Measurements from ENCODE around the gene STAU1. TPM values are rescaled to one million over a fixed set of nuclear protein-coding genes. Genes with fewer than 3 reads are reported as not detected.
A peak's percentile ranks its signal among the peaks of the same experiment; 100 is the strongest.
"Not testable (repeated sequence)": the region's sequence is repeated elsewhere in the genome, so short reads cannot be mapped to it uniquely, and the experiment has no call there.

STAU1 gene
- total RNA-seq, 2 donors from 2014 or later, result 73.2 to 94.7 TPM

- H3K27ac ChIP-seq, result no peak overlapping the region
- H3K9me3 ChIP-seq, result no peaks in the 10 kb centered on the region
- H3K4me3 ChIP-seq, result no peak overlapping the region
- H3K4me1 ChIP-seq (replicated peaks), result no peaks in the 10 kb centered on the region
- H3K27me3 ChIP-seq (replicated peaks; ENCODE audit: insufficient read depth), result no peaks in the 10 kb centered on the region
- TF ChIP-seq POLR2A (IDR thresholded peaks at IDR 0.05) (no peak), POLR2AphosphoS5 (IDR thresholded peaks at IDR 0.05) (no peak), CTCF (IDR thresholded peaks at IDR 0.05) (no peak)
- WGBS, result 74% methylated on average over 9 of the region's 9 CpGs
- no peaks in the 10 kb centered on the region for H3K36me3 ChIP-seq
- intact Hi-C loops (cut with DNase I), result no loop called here
- no peak for DNase-seq (ENCODE audit: low spot score)
Observed at GRCh38 chr20:49203746-49204145, 15.6 kb upstream of the STAU1 start.

- 88% methylated on average over 7 of the region's 7 CpGs for WGBS
- intact Hi-C loops (cut with DNase I), result no loop called here
- Histone ChIP-seq H3K36me3 (no peaks in the 10 kb centered on the region), H3K9me3 (no peaks in the 10 kb centered on the region), H3K4me3 (no peak overlapping the region), H3K27ac (no peak overlapping the region), H3K4me1 (replicated peaks) (no peaks in the 10 kb centered on the region), H3K27me3 (replicated peaks; ENCODE audit: insufficient read depth) (no peaks in the 10 kb centered on the region)
- no peak for DNase-seq (ENCODE audit: low spot score)
- TF ChIP-seq POLR2AphosphoS5 (IDR thresholded peaks at IDR 0.05) (no peak), POLR2A (IDR thresholded peaks at IDR 0.05) (no peak), CTCF (IDR thresholded peaks at IDR 0.05) (no peak)
Observed at GRCh38 chr20:49203011-49203410, 14.9 kb upstream of the STAU1 start.

DNA sequence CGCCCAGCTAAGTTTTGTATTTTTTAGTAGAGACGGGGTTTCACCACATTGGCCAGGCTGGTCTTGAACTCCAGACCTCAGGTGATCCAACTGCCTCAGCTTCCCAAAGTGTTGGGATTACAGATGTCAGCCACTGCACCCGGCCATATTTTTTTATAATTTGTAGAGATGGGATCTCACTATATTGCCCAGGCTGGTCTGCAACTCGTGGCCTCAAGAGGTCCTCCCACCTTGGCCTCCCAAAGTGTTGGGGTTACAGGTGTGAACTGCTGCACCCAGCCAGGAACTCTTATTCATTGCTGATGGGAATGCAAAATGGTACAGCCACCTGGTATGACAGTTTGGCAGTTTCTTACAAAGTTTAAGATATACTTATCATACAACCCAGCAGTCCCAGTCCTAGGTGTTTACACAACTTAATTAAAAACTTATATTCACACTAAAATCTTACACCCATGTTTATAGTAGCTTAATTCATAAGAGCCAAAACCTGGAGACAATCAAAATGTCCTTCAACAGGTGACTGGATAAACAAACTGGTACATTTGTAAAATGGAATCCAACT, 11.7 kb upstream of the STAU1 start:
- H3K36me3 ChIP-seq, result no peaks in the 10 kb centered on the region
- no peak overlapping the region for H3K27ac ChIP-seq
- TF ChIP-seq CTCF (IDR thresholded peaks at IDR 0.05) (no peak), POLR2A (IDR thresholded peaks at IDR 0.05) (no peak), POLR2AphosphoS5 (IDR thresholded peaks at IDR 0.05) (no peak)
- intact Hi-C loops (cut with DNase I), result no loop called here
- 89% methylated on average over 4 of the region's 4 CpGs for WGBS
- no peaks in the 10 kb centered on the region for H3K4me1 ChIP-seq (replicated peaks)
- no peaks in the 10 kb centered on the region for H3K9me3 ChIP-seq
- H3K4me3 ChIP-seq, result no peak overlapping the region
- H3K27me3 ChIP-seq (replicated peaks; ENCODE audit: insufficient read depth), result no peaks in the 10 kb centered on the region
- no peak for DNase-seq (ENCODE audit: low spot score)

DNA sequence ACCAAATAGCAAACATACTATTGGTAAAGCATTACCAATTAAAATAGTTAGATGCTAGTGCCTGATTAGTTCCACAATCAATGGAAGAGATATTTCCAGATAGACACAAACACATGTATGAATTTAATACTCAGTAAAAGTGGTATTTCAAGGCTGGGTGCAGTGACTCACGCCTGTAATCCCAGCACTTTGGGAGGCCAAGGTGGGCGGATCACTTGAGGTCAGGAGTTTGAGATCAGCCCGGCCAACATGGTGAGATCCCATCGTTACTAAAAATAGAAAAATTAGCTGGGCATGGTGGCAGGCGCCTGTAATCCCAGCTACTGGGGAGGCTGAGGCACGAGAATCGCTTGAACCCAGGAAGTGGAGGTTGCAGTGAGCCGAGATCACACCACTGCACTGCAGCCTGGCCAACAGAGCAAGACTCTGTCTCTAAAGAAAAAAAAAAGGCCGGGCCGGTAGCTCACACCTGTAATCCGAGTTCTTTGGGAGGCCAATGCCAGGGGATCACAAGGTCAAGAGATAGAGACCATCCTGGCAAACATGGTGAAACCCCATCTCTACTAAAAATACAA, 4.9 kb upstream of the STAU1 start:
- H3K27me3 ChIP-seq (replicated peaks; ENCODE audit: insufficient read depth); H3K9me3 ChIP-seq; H3K36me3 ChIP-seq; DNase-seq (ENCODE audit: low spot score); H3K4me1 ChIP-seq (replicated peaks); H3K4me3 ChIP-seq; H3K27ac ChIP-seq; intact Hi-C loops (cut with DNase I): not testable (repeated sequence)
- 82% methylated on average over 11 of the region's 11 CpGs for WGBS

GRCh38 chr20:49187330-49187850, 744 bp downstream of the STAU1 start:
- H3K27me3 ChIP-seq (replicated peaks; ENCODE audit: insufficient read depth), result no peaks in the 10 kb centered on the region
- WGBS, result 0% methylated on average over 29 of the region's 29 CpGs
- intact Hi-C loops (cut with DNase I), result no loop called here
- H3K36me3 ChIP-seq, result no peaks in the 10 kb centered on the region
- no peaks in the 10 kb centered on the region for H3K9me3 ChIP-seq
- peak overlapping the region; percentile 90 to 95 for H3K27ac ChIP-seq
- TF ChIP-seq POLR2AphosphoS5 (IDR thresholded peaks at IDR 0.05), result no peak
- TF ChIP-seq POLR2A (IDR thresholded peaks at IDR 0.05), result no peak
- no peak for TF ChIP-seq CTCF (IDR thresholded peaks at IDR 0.05)
- DNase-seq (ENCODE audit: low spot score), result peak; percentile 23
- H3K4me1 ChIP-seq (replicated peaks), result peaks cover 5% of the 10 kb centered on the region
- peak overlapping the region; percentile 90 to 92 for H3K4me3 ChIP-seq

Data from prostate gland (tissue), 2 donors.